Measurements from ENCODE around the gene CCL24.
A peak's percentile ranks its signal among the peaks of the same experiment; 100 is the strongest.
"Not testable (repeated sequence)": the region's sequence is repeated elsewhere in the genome, so short reads cannot be mapped to it uniquely, and the experiment has no call there.

Gene CCL24

GRCh38 chr7:75780647-75781273 is 32.8 kb downstream of the CCL24 start:
- not testable (repeated sequence) for DNase-seq (ENCODE audit: low read depth)

GRCh38 chr7:75779516-75779915 is 34.1 kb downstream of the CCL24 start:
- DNase-seq (ENCODE audit: low read depth), result not testable (repeated sequence)

GRCh38 chr7:75779035-75779434 is 34.6 kb downstream of the CCL24 start:
- DNase-seq (ENCODE audit: low read depth), result not testable (repeated sequence)

GRCh38 chr7:75776295-75776971 is 37.2 kb downstream of the CCL24 start:
- DNase-seq (ENCODE audit: low read depth), result peak; percentile 26

GRCh38 chr7:75773958-75774357 is 39.6 kb downstream of the CCL24 start:
- DNase-seq (ENCODE audit: low read depth), result not testable (repeated sequence)

- no peak for DNase-seq (ENCODE audit: low read depth)
Measured at GRCh38 chr7:75772081-75773077, 41.2 kb downstream of the CCL24 start, which contains the start of gene CCL26. CCL26 (minus strand) TSS chr7:75772211; CDS start chr7:75772176, 35 bp downstream.

GRCh38 chr7:75771224-75771623 is 42.4 kb downstream of the CCL24 start:
- no peak for DNase-seq (ENCODE audit: low read depth)

- DNase-seq (ENCODE audit: low read depth), result no peak
Measured at GRCh38 chr7:75762350-75762917, 51.2 kb downstream of the CCL24 start.

GRCh38 chr7:75761801-75762200 is 51.8 kb downstream of the CCL24 start:
- DNase-seq (ENCODE audit: low read depth), result not testable (repeated sequence)
